G401 (cell line): ENCODE data around the gene DNAJC7. TPM values are rescaled to one million over a fixed set of nuclear protein-coding genes. Genes with fewer than 3 reads are reported as not detected.

Experiments
- DNase-seq: peaks from one replicate; pipeline ENCODE4 v3.0.0-alpha.2; 2015; ENCODE audit warnings: low spot score
- in situ Hi-C: cut with HindIII; loops from 2 replicates; pipeline ENCODE4 v1.10.0; 2016; ENCODE audit warnings: low sequenced_read_pairs, mixed read lengths
- total RNA-seq: library from RNA; depleted of rRNA; stranded (reverse); fragments of >200 nt; shearing (Covaris generic); gene quantifications from 2 replicates; pipeline ENCODE4 v1.2.3, GENCODE V29; 2014

Gene DNAJC7
- total RNA-seq, 1 experiment from 2014 or later, result 158 TPM

DNA sequence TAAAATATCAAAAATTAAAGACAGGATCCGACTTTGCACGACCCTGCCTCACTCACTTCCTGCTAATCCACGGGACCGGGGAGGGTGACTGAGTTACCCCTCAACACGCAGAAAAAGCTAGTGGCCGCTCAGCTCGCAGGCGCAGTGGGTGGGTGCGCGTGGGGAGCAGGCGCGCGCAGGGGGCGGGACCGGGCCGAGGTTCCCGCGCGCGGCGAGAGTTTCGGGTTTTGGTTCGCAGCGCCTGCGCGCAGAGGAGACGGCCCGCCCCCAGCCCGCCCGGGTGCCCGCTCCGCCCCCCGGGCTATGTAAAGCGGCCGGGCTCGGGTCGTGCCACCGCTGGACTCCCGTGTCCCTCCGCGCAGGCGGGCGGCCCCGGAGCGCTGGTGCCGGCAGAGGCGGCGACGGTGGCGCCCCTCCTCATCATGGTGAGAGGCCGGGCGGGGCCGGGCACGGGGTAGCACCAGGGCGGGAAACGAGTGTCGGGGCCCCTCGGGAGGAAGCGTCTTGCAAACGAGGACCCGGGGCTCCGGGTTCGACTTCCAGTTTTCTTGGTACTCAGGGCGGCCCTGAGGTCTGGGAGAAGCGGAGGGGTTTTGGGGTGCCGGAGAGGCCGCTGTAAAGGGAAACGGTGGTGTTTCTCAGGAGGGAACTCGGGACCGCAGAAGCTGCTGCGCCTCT lies 50.6 kb downstream of the DNAJC7 start, which contains the start of gene CNP:
CNP (plus strand) TSS at position 333 of the 678 bp plus-strand sequence; CDS start at position 423, 90 bp downstream.
- in situ Hi-C loops, result no loop called here
- peak; percentile 84 for DNase-seq

DNA sequence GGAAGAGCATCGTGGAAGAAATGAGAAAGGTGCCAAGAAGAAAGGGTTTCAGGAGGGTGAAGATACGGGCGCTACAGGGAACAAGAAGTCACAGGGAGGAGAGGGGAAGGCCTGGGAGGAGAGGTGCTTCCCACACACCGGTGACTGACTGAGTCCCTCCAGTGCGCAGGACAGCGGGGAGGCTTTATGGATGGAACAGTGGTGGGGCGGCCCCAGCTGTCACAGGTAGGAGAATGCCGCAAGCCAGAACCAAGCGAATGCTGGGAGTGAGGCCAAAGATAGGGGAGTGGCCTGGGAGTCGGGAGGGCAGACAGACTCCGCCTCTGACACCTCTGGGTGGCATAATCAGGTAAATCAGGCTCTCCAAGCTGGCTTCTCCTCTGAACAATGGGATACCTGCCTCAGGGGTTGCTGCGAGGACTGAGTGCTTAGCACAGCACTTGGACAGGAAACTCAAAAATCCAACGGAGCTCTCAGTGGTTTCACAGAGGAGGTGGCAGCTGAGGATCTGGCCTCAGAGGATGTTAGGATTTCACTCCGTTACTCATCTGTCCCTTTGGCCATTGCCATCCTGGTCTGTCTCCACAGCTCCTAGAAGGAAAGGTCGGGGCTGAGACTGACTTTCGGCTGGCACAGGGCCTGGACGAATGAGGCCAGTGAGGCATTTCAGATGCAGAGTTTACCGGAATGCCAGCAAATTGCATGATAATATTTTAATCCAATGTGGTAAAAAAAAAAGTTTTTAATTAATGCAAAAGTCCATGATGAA lies 51.4 kb downstream of the DNAJC7 start:
- peak; percentile 83 for DNase-seq
- in situ Hi-C loops, result no loop called here

DNA sequence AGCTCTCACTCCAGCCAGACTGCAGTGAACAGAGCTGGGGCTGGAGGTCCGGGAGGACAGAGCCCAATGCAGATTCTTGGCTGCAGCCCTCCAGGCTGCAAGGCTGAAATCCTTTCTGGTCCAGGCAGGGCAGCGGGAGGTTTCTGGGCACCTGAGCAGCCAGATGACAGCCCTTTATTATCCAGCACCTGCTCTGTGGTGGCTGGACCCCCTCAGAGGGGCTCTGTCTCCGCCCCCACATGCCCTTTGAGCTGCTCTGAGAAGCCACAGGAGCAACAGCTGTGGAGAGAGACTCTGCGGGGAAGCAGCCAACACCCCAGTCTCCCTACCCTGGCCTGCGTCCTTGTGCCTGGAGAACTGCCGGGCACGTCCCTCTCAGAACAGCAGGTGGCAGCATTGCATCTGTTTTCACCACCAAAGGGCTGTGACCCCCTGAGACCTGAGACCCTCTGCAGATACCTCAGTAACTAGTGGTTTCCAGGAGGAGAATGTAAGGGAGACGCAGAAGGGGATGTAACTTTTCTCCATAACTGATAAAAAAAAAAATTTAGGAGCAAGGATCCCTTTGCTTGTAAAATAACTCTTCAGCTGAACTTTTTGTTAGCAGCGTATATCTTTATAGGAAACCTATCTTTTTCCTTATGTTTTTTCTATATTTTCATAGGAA lies 54.3 kb downstream of the DNAJC7 start:
- in situ Hi-C loops, result no loop called here
- peak; percentile 81 for DNase-seq

DNA sequence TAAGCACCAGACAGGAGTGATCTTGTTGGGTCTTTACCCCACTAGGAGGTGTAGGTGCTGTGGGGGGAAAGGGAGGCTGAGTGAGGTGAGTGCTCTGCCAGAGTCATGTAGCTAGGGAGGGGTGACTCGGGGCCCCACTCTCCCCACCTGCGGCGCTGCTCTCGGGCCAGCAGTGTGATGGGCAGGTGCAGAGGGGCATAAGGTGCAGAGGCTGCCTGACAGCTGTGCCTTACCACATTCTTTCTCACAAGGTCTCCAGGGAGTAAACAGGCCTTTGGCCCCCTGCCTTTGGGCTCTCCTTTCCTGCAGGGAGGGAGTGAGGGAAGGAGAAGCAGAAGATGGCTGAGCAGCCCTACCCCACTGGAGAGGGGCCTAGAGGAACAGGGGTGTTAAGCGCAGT lies 55.1 kb downstream of the DNAJC7 start:
- DNase-seq, result no peak
- in situ Hi-C loops, result no loop called here

DNA sequence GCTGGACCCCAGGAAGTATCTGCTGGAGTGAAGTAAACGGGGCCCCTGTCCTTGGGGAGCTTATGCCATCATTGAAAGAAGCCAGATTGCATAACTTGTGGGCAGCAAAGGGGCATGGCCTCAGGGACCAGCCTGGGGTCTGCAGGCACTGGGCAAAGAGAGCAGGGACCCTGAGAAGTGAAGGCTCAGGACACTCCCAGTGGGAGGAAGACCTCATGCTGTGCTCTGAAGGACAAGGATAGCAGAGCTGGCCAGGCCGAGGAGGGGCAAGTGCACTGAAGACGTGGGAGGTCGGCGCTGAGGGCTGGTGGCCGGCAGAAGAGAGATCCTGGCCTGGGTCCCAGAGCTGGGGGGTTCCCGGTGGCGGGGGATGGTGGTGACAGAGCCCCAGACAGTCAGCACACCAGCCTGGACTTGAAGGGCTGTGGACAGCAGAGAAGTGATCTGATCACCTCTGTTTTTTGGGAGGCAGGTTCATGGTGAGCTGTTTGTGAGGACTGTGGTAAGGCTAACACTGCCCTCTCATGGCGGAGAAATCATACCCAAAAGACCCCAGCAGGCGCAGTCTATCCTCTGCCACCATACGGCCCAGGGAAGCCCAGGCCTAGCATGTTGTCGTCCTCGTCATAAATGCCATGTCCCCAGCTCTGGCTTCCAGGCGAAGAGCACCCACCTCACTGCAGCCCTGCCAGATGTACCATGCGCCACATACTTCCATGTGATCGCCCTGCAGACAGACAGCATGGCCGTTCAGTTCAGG lies 57.7 kb downstream of the DNAJC7 start:
- peak; percentile 41 for DNase-seq
- in situ Hi-C loops, result loop anchor here (10.0 kb wide), 2 partner anchors 155 to 235 kb away; no protein-coding TSS in a partner anchor

DNA sequence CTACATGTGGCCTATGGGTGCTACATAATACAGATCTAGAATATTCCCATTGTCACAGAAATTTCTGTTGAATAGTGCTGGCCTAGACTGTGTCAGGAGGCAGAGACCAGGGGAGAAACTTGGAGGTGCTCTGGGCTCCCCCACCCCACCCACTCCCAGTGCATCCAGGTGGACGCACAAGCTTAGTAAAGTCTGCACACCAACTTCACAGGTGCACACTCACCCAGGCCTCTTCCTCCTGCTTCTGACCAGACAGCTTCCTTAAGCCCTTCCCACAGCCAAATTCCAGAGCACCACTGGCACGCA lies 58.3 kb downstream of the DNAJC7 start:
- DNase-seq, result no peak
- in situ Hi-C loops, result loop anchor here (10.0 kb wide), 2 partner anchors 154 to 234 kb away; no protein-coding TSS in a partner anchor

DNA sequence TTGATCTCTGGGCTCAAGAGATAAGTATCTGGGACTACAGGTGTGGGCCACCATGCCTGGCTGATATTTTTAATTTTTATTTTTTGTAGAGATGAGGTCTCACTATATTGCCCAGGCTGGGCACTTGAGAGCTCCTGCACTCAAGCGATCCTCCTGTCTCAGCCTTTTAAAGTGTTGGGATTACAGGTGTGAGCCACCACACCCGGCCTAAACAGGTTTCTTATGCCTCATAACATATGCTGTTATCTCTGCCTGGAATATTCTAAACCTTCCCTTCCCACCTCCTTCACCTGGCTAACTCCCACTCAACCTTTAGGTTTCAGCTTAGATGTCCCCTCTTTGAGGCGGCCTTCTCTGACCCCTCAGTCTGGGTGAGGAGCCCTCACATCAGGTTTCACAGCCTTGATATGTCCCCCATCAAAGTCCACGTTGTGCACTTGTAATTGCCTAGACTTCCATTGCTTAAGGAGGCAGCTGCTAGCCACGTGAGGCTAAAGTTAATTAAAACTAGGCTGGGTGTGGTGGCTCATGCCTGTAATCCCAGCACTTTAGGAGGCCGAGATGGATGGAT lies 59.3 kb downstream of the DNAJC7 start:
- in situ Hi-C loops, result loop anchor here (10.0 kb wide), 2 partner anchors 153 to 233 kb away; no protein-coding TSS in a partner anchor
- DNase-seq, result no peak

DNA sequence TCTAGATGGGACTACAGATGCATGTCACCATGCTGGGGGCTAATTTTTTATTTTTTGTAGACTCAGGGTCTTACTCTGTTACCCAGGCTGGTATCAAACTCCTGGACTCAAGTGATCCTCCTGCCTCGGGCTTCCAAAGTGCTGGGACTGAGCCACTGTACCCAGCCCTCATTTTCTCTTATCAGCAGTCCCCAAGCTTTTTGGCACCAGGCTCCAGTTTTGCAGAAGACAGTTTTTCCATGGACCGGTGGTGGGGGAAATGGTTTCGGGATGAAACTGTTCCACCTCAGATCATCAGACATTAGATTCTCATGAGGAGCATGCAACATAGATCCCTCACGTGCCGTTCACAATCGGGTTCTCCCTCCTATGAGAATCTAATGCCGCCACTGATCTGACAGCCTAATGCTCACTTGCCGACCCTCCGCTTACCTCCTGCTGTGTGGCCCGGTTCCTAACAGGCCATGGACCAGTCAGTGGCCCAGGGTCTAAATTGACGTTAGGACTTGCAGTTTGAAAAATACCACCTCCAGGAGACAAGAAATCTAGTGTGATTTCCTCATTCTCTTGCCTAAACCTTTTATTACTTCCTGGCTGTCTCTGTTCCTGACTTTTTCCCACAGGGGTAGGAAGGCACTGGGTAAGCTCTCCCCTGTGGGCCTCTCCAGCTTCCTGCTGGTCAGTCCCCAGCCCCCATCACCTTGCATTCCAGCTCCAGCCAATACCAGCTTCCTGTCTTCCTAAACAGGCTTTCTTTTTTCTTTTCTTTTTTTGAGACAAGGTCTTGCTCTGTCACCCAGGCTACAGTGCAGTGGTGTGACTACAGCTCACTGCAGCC lies 60.0 kb downstream of the DNAJC7 start:
- in situ Hi-C loops, result loop anchor here (10.0 kb wide), 2 partner anchors 152 to 232 kb away; no protein-coding TSS in a partner anchor
- no peak for DNase-seq

DNA sequence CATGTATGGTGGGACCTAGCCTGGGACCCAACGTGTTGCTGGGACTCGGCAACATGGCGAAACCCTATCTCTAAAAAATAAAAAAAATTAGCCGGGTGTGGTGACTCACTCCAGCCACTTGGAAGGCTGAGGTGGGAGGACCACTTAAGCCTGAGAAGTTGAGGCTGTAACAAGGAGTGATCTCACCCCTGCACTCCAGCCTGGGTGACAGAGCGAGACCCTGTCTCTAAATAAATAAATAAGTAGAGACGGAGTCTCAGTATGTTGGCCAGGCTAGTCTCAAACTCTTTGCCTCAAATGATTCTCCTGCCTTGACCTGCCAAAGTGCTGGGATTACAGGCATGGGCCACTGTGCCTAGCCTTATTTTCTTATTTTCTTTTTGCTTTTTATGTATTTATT lies 60.7 kb downstream of the DNAJC7 start:
- in situ Hi-C loops, result loop anchor here (10.0 kb wide), 2 partner anchors 152 to 232 kb away; no protein-coding TSS in a partner anchor
- DNase-seq, result no peak

DNA sequence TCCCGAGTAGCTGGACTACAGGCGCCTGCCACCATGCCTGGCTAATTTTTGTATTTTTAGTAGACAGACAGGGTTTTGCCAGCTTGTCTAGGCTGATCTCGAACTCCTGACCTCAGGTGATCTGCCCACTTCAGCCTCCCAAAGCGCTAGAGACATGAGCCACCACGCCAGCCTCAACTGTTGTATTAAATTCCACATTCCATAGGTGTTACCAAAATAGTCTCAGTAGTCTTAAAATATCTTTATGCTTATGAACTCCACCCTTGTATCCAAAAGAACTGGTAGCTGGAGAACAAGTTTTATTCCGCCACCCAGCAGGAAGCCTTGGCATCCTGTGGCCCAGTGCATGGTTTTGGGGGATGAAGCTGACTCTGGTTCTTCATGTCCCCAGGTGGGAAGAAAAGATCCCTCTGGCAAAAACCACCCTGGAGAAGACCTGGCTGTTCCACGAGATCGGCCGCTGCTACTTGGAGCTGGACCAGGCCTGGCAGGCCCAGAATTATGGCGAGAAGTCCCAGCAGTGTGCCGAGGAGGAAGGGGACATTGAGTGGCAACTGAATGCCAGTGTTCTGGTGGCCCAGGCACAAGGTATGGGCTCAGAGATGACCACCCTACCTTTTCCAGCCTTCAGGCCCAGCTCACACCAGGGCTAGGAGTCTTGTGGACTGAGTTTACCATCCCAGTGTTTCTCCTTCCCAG lies 68.3 kb downstream of the DNAJC7 start:
- in situ Hi-C loops, result no loop called here
- DNase-seq, result no peak

DNA sequence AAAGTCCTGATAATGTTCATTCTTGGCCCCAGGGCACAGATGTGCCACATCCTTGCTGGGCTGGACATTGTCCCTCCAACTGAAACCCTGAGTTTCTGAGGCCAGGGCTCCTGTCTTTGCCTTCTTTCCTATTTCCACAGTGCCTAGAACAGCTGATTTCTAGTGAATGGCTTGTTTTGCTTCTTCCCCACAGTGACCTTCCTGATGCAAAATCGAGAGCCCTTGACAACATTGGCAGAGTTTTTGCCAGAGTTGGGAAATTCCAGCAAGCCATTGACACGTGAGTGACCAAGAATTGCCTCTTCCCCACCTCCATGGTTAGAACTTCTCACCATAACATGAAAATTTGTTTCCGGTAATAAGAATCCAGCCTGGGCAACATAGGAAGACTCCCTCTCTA lies 72.3 kb downstream of the DNAJC7 start:
- in situ Hi-C loops, result no loop called here
- no peak for DNase-seq

DNA sequence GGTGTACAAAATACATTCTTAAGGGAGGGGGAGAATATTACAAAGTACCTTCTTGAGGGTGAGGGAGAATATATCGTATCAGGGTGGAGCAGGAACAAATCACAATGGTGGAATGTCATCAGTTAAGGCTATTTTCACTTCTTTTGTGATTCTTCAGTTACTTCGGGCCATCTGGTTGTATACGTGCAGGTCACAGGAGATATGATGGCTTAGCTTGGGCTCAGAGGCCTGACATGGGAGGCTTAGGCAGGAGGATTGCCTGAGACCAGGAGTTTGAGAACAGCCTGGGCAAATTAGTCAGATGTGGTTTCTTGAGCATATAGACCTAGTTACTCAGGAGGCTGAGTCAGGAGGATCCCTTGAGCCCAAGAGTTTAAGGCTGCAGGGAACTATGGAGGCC lies 73.7 kb downstream of the DNAJC7 start:
- in situ Hi-C loops, result no loop called here
- DNase-seq, result no peak

DNA sequence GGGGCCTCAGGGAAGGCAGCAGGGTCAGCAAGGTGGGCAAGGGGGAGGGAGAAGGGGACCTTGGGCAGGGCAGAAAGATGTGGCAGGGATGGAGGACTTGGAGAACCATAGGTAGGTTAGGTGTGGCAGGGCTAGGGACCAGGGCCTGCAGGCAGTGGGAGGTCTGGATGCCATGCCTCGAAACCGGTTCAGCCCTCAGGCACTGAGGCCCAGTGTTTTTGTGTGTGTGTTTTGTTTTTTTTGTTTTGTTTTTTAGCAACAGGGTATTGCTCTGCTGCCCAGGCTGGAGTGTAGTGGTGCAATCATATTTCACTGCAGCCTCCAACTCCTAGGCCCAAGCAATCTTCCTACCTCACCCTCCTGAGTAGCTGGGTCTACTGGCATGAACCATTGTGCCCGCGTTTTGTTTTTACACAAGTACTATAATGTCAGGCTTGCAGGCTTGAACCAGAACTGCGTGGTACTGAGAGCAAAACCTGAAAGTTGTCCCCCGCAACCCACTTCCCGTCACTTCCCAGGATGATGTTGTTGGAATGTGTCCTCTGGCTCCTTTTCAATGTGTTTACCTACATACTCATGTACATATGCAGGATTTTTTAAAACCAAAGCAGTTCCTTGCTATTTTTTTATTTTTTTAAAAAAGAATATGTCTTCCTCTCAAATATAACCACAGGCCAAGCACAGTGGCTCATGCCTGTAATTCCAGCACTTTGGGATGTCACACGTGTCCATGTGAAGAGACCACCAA lies 74.4 kb downstream of the DNAJC7 start:
- in situ Hi-C loops, result no loop called here
- DNase-seq, result no peak

DNA sequence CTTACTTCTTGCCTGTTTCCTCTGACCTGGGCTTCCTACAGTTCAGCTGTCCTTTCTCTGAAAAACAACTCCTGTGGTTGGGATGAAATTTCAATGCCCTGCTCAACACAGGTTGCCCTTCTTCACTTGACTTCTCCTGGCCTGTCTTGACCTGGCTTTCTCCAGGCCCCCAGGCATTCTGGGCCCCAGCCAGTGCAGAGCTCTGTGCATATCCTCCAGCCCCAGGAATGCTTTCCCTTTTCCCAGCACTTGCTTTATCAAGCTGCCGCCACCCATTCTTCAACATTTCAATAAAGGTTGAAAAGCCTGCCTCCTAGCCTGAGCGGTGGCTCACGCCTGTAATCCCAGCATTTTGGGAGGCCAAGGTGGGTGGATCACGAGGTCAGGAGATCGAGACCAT lies 76.1 kb downstream of the DNAJC7 start:
- in situ Hi-C loops, result no loop called here
- no peak for DNase-seq

DNA sequence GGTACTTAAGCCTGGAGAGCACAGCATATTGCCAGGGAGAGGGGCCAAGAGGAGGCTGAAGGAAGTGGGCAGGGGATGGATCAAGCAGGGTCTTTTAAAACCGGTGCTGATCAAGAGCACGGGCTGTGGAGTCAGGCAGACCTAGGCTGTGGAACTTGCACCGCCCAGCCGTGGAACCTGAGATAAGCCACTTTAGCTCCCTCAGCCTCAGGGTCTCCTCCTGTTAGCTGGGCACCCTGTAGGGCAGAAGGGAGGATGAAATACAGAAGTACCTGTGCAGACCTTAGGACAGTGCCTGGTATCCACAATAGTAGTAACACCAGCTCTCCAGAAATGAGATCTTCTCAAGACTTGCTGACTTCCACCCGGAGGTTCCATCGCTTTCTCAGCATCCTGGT lies 77.5 kb downstream of the DNAJC7 start:
- in situ Hi-C loops, result no loop called here
- no peak for DNase-seq

DNA sequence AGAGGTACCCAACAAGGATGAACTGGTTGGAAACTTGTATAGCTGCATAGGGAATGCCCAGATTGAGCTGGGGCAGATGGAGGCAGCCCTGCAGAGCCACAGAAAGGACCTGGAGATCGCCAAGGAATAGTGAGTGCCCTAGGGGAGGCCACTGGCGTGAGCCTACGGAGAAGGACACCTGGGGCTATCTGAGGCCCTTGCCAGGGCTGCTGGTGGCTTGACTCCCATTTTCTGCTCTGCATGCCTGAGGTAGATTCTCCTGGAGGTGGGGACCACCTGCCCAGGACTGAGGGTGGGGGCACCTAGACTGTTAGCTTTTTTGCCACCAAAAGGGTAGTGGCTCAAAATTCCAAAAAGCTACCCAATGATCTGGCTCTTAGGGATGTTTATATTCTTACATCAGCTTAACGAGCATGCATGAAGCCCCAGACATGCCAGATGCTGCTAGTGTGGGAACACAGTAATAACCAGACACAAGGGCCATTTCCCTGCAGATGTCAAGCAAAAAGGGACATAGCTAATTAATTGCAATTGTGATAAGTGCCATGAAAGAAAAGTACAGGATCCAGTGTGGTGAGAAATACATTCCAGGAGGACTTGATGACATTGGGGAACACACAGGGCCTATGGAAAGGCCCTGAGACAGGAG lies 78.1 kb downstream of the DNAJC7 start:
- in situ Hi-C loops, result no loop called here
- no peak for DNase-seq
